ENCODE data around the gene TMEM63C. TPM values are rescaled to one million over a fixed set of nuclear protein-coding genes. Genes with fewer than 3 reads are reported as not detected.
A peak's percentile ranks its signal among the peaks of the same experiment; 100 is the strongest.

Gene TMEM63C
- total RNA-seq, 2 donors from 2014 or later = 1.1 to 1.6 TPM

- no peak for TF ChIP-seq CTCF (conservative IDR thresholded peaks at IDR 0.05)
- Mint-ChIP-seq H3K27ac (no peak overlapping the region), H3K4me3 (no peak overlapping the region), H3K9me3 (no peaks in the 10 kb centered on the region), H3K27me3 (ENCODE audit: insufficient read depth) (peaks cover 44% of the 10 kb centered on the region), H3K4me1 (peaks cover 14% of the 10 kb centered on the region), H3K36me3 (ENCODE audit: low read depth) (no peaks in the 10 kb centered on the region)
- WGBS, 2 experiments (ENCODE audit: insufficient coverage in 1 of 2, insufficient read length in 1 of 2) = 90% methylated on average over 6 to 8 of the region's 8 CpGs
- DNase-seq = peak; percentile 50
- H3K9ac ChIP-seq (ENCODE audit: extremely low read depth, low read length, poor library complexity, severe bottlenecking) = no peak overlapping the region
- no peaks in the 10 kb centered on the region for H3K36me3 ChIP-seq (ENCODE audit: control insufficient read depth, insufficient read depth, low read length)
- peaks cover 2% of the 10 kb centered on the region for H3K4me1 ChIP-seq (ENCODE audit: control insufficient read depth, insufficient read depth, low read length)
- H3K27me3 ChIP-seq (ENCODE audit: control insufficient read depth, insufficient read depth, low read length, poor library complexity, severe bottlenecking) = peaks cover 36% of the 10 kb centered on the region
- H3K9me3 ChIP-seq (ENCODE audit: control insufficient read depth, low read length) = no peaks in the 10 kb centered on the region
- H3K27ac ChIP-seq (ENCODE audit: low read depth, low read length) = no peak overlapping the region
- H3K4me3 ChIP-seq (ENCODE audit: low read length) = no peak overlapping the region
Observed at GRCh38 chr14:77148510-77149231, 32.9 kb upstream of the TMEM63C start.

- peaks cover 8% of the 10 kb centered on the region for H3K4me1 Mint-ChIP-seq
- Histone ChIP-seq H3K27me3 (ENCODE audit: control insufficient read depth, insufficient read depth, low read length, poor library complexity, severe bottlenecking) (peaks cover 10% of the 10 kb centered on the region), H3K9ac (ENCODE audit: extremely low read depth, low read length, poor library complexity, severe bottlenecking) (no peak overlapping the region), H3K4me1 (ENCODE audit: control insufficient read depth, insufficient read depth, low read length) (no peaks in the 10 kb centered on the region), H3K9me3 (ENCODE audit: control insufficient read depth, low read length) (no peaks in the 10 kb centered on the region), H3K36me3 (ENCODE audit: control insufficient read depth, insufficient read depth, low read length) (no peaks in the 10 kb centered on the region), H3K4me3 (ENCODE audit: low read length) (no peak overlapping the region), H3K27ac (ENCODE audit: low read depth, low read length) (no peak overlapping the region)
- WGBS, 2 experiments (ENCODE audit: insufficient coverage in 1 of 2, insufficient read length in 1 of 2) = 33 to 100% methylated on average over 1 to 5 of the region's 5 CpGs
- H3K4me3 Mint-ChIP-seq = no peak overlapping the region
- no peaks in the 10 kb centered on the region for H3K36me3 Mint-ChIP-seq (ENCODE audit: low read depth)
- peaks cover 32% of the 10 kb centered on the region for H3K27me3 Mint-ChIP-seq (ENCODE audit: insufficient read depth)
- DNase-seq = peak; percentile 86
- H3K27ac Mint-ChIP-seq = no peak overlapping the region
- no peaks in the 10 kb centered on the region for H3K9me3 Mint-ChIP-seq
- peak; percentile 86 for TF ChIP-seq CTCF (conservative IDR thresholded peaks at IDR 0.05)
Observed at GRCh38 chr14:77151245-77151644, 30.4 kb upstream of the TMEM63C start.

GRCh38 chr14:77151918-77152588 is 29.5 kb upstream of the TMEM63C start:
- no peaks in the 10 kb centered on the region for H3K36me3 ChIP-seq (ENCODE audit: control insufficient read depth, insufficient read depth, low read length)
- H3K27ac Mint-ChIP-seq = no peak overlapping the region
- no peak overlapping the region for H3K9ac ChIP-seq (ENCODE audit: extremely low read depth, low read length, poor library complexity, severe bottlenecking)
- no peak for TF ChIP-seq CTCF (conservative IDR thresholded peaks at IDR 0.05)
- peaks cover 24% of the 10 kb centered on the region for H3K27me3 Mint-ChIP-seq (ENCODE audit: insufficient read depth)
- no peak for DNase-seq
- no peak overlapping the region for H3K4me3 Mint-ChIP-seq
- 59 to 70% methylated on average over 2 of the region's 2 CpGs for WGBS, 2 experiments (ENCODE audit: insufficient coverage in 1 of 2, insufficient read length in 1 of 2)
- peaks cover 2% of the 10 kb centered on the region for H3K27me3 ChIP-seq (ENCODE audit: control insufficient read depth, insufficient read depth, low read length, poor library complexity, severe bottlenecking)
- no peaks in the 10 kb centered on the region for H3K4me1 Mint-ChIP-seq
- H3K4me1 ChIP-seq (ENCODE audit: control insufficient read depth, insufficient read depth, low read length) = no peaks in the 10 kb centered on the region
- no peaks in the 10 kb centered on the region for H3K9me3 Mint-ChIP-seq
- H3K27ac ChIP-seq (ENCODE audit: low read depth, low read length) = no peak overlapping the region
- H3K36me3 Mint-ChIP-seq (ENCODE audit: low read depth) = no peaks in the 10 kb centered on the region
- H3K9me3 ChIP-seq (ENCODE audit: control insufficient read depth, low read length) = no peaks in the 10 kb centered on the region
- H3K4me3 ChIP-seq (ENCODE audit: low read length) = no peak overlapping the region

Measured in endodermal cell (in vitro differentiated cells).